PC-3 (cell line): Measurements from ENCODE around the gene ERH. TPM values are rescaled to one million over a fixed set of nuclear protein-coding genes. Genes with fewer than 3 reads are reported as not detected.

Source experiments
- ATAC-seq: fragments of 200-7000 bp; cut with Tn5 transposase; 2 replicates; pipeline ENCODE4 v1.9.1; 2020; ENCODE audit warnings: mild to moderate bottlenecking, moderate library complexity
- BruUV-seq: library from RNA; stranded (reverse); fragments of 400-500 nt; replicated peaks from 2 replicates; lab custom pipeline; 2021; lab: Mats Ljungman, UMichigan
- CTCF ChIA-PET: fragments of 300-600 bp; sonication (Branson Sonifier 250); formaldehyde crosslinking; loops from one replicate; lab custom pipeline; 2022; ENCODE audit warnings: antibody characterized with exemption; lab: Charles Lee
- POLR2A ChIA-PET: fragments of 300-600 bp; sonication (Branson Sonifier 250); formaldehyde crosslinking; loops from one replicate; lab custom pipeline; 2022; ENCODE audit warnings: antibody characterized with exemption; ENCODE audit not compliant: unreplicated experiment; lab: Charles Lee
- DNase-seq: peaks from one replicate; pipeline ENCODE4 v3.0.0-alpha.2; 2015
- H2AFZ ChIP-seq: fragments of 300-600 bp; sonication (generic); 2 replicates; pipeline ENCODE4 v1.6.0; 2016; ENCODE audit warnings: antibody characterized with exemption, low read length
- H3F3A ChIP-seq: fragments of 300-600 bp; sonication (generic); one replicate; pipeline ENCODE4 v1.6.0; 2017; ENCODE audit warnings: antibody characterized with exemption, low read length, control low read depth, mild to moderate bottlenecking; ENCODE audit not compliant: unreplicated experiment
- H3K27ac ChIP-seq: fragments of 300-600 bp; sonication (generic); 2 replicates; pipeline ENCODE4 v1.5.1; 2016; ENCODE audit warnings: mild to moderate bottlenecking, low read length
- H3K27me3 ChIP-seq: fragments of 300-600 bp; sonication (generic); 2 replicates; pipeline ENCODE4 v1.6.1; 2016; ENCODE audit warnings: low read length, mixed read lengths
- H3K36me3 ChIP-seq: fragments of 300-600 bp; sonication (generic); 2 replicates; pipeline ENCODE4 v1.6.1; 2016; ENCODE audit warnings: low read depth, mixed run types, low read length, mixed read lengths
- H3K4me1 ChIP-seq: fragments of 300-600 bp; sonication (generic); 2 replicates; pipeline ENCODE4 v1.5.1; 2016; ENCODE audit warnings: low read length; ENCODE audit not compliant: insufficient read depth
- H3K4me2 ChIP-seq: fragments of 300-600 bp; sonication (generic); 2 replicates; pipeline ENCODE4 v1.6.0; 2016; ENCODE audit warnings: low read length
- H3K4me3 ChIP-seq: fragments of 300-600 bp; sonication (generic); 2 replicates; pipeline ENCODE4 v1.5.1; 2016; ENCODE audit warnings: mild to moderate bottlenecking, low read length, mixed read lengths
- H3K79me2 ChIP-seq: fragments of 300-600 bp; sonication (generic); 2 replicates; pipeline ENCODE4 v1.6.1; 2017; ENCODE audit warnings: low read length, mixed read lengths
- H3K9ac ChIP-seq: fragments of 300-600 bp; sonication (generic); 2 replicates; pipeline ENCODE4 v1.6.0; 2016; ENCODE audit warnings: mild to moderate bottlenecking, low read length
- H3K9me2 ChIP-seq: fragments of 300-600 bp; sonication (generic); replicated peaks from 2 replicates; pipeline ENCODE4 v1.6.1; 2016; ENCODE audit warnings: mixed run types, low read length, mixed read lengths
- H3K9me3 ChIP-seq: fragments of 300-600 bp; sonication (generic); 2 replicates; pipeline ENCODE4 v1.6.1; 2016; ENCODE audit warnings: low read length, mixed read lengths
- H4K20me1 ChIP-seq: fragments of 300-600 bp; sonication (generic); 2 replicates; pipeline ENCODE4 v1.6.1; 2016; ENCODE audit warnings: low read length, mixed read lengths
- EZH2 ChIP-seq: fragments of 300-600 bp; sonication (generic); IDR thresholded peaks from one replicate; pipeline ENCODE4 v1.6.1; 2017; ENCODE audit warnings: antibody characterized with exemption, mild to moderate bottlenecking, low read length; ENCODE audit not compliant: unreplicated experiment
- EZH2phosphoT487 ChIP-seq: fragments of 300-600 bp; sonication (generic); IDR thresholded peaks from 2 replicates; pipeline ENCODE4 v1.6.1; 2018; ENCODE audit warnings: mild to moderate bottlenecking, antibody characterized with exemption, low read length, borderline replicate concordance
- intact Hi-C: fragments of 100-400 bp; cut with micrococcal nuclease; formaldehyde crosslinking; loops from 2 replicates; pipeline ENCODE4 v1.9.0; 2023
- total RNA-seq: library from RNA; depleted of rRNA; stranded (reverse); fragments of >200 nt; gene quantifications from 2 replicates; pipeline ENCODE4 v1.2.3, GENCODE V29; 2014
- TF ChIP-seq, protein P1 (sequence below): fragments of 300-600 bp; sonication (generic); conservative IDR thresholded peaks from 2 replicates; pipeline ENCODE4 v1.5.1; 2017; ENCODE audit warnings: antibody characterized with exemption, low read depth, mild to moderate bottlenecking, low read length

Gene ERH
- total RNA-seq, 1 experiment from 2014 or later: 128 TPM

- no peak overlapping the region for H3K27ac ChIP-seq
- H3K9me3 ChIP-seq: no peaks in the 10 kb centered on the region
- POLR2A ChIA-PET: no interaction called here
- TF ChIP-seq EZH2: no peak
- no peak for TF ChIP-seq EZH2phosphoT487
- TF ChIP-seq, protein P1, sequence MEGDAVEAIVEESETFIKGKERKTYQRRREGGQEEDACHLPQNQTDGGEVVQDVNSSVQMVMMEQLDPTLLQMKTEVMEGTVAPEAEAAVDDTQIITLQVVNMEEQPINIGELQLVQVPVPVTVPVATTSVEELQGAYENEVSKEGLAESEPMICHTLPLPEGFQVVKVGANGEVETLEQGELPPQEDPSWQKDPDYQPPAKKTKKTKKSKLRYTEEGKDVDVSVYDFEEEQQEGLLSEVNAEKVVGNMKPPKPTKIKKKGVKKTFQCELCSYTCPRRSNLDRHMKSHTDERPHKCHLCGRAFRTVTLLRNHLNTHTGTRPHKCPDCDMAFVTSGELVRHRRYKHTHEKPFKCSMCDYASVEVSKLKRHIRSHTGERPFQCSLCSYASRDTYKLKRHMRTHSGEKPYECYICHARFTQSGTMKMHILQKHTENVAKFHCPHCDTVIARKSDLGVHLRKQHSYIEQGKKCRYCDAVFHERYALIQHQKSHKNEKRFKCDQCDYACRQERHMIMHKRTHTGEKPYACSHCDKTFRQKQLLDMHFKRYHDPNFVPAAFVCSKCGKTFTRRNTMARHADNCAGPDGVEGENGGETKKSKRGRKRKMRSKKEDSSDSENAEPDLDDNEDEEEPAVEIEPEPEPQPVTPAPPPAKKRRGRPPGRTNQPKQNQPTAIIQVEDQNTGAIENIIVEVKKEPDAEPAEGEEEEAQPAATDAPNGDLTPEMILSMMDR: no peak
- intact Hi-C loops: loop anchor here (5.0 kb wide), 1 partner anchor 217 kb away; no protein-coding TSS in a partner anchor
- H3K4me2 ChIP-seq: no peak overlapping the region
- H3K9me2 ChIP-seq: no peaks in the 10 kb centered on the region
- H3K4me1 ChIP-seq: no peaks in the 10 kb centered on the region
- no TSS peak for BruUV-seq
- no peaks in the 10 kb centered on the region for H4K20me1 ChIP-seq
- H3K27me3 ChIP-seq: no peaks in the 10 kb centered on the region; the same call in 1 of the 2 replicates
- H3F3A ChIP-seq: no peaks in the 10 kb centered on the region
- no peak overlapping the region for H3K9ac ChIP-seq
- no peak for DNase-seq
- no peak overlapping the region for H2AFZ ChIP-seq
- H3K4me3 ChIP-seq: no peak overlapping the region
- CTCF ChIA-PET: no interaction called here
- H3K79me2 ChIP-seq: no peaks in the 10 kb centered on the region
- no peak for ATAC-seq
- H3K36me3 ChIP-seq: no peaks in the 10 kb centered on the region
These were observed 48.9 kb downstream of the ERH start for GRCh38 chr14:69349091-69349777.

- Histone ChIP-seq H3K27me3 (no peaks in the 10 kb centered on the region), H3K9me2 (no peaks in the 10 kb centered on the region), H3K4me2 (no peak overlapping the region), H3K79me2 (no peaks in the 10 kb centered on the region), H3K36me3 (no peaks in the 10 kb centered on the region), H3F3A (no peaks in the 10 kb centered on the region), H3K4me1 (no peaks in the 10 kb centered on the region), H4K20me1 (no peaks in the 10 kb centered on the region), H2AFZ (no peak overlapping the region), H3K9me3 (no peaks in the 10 kb centered on the region), H3K4me3 (no peak overlapping the region), H3K9ac (no peak overlapping the region), H3K27ac (no peak overlapping the region)
- POLR2A ChIA-PET: no interaction called here
- intact Hi-C loops: loop anchor here (1.0 to 5.0 kb wide), 2 partner anchors 104 to 214 kb away; no protein-coding TSS in a partner anchor
- ATAC-seq (peak; percentile 68), DNase-seq (peak; percentile 42)
- TF ChIP-seq EZH2phosphoT487 (no peak), EZH2 (no peak)
- TF ChIP-seq, protein P1: peak; percentile 85
- BruUV-seq: no TSS peak
- CTCF ChIA-PET: interaction anchor here (0.8 to 1.2 kb wide), 3 partner anchors 30 to 217 kb away, joined by 3 read pairs; no protein-coding TSS in a partner anchor
These were observed 51.4 kb downstream of the ERH start for GRCh38 chr14:69346710-69347109.

DNA sequence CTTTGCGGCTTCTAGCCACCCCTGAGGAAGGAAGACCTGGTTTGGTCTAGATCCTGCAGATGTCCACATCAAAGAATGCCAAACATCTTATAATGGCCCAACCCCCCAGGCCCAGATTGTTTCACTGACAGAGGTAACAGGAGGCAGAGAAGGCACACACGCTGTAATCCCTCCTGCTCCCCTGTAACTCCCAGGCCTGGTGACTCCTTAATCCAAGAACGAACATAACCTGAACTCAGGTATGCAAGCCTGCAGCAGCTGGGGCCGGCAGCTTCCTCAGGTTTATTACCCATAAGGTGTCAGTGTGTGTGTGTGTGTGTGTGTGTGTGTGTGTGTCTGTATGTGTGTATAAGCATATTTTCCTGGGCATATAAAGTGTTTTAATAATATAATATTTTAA is 52.7 kb downstream of the ERH start:
- H3K4me3 ChIP-seq: no peak overlapping the region
- H3K4me1 ChIP-seq: no peaks in the 10 kb centered on the region
- H2AFZ ChIP-seq: no peak overlapping the region
- BruUV-seq: no TSS peak
- no peaks in the 10 kb centered on the region for H3K9me3 ChIP-seq
- TF ChIP-seq EZH2phosphoT487 (no peak), EZH2 (no peak)
- TF ChIP-seq, protein P1: no peak
- H3K4me2 ChIP-seq: no peak overlapping the region
- H3K27me3 ChIP-seq: no peaks in the 10 kb centered on the region
- DNase-seq: no peak
- H3K79me2 ChIP-seq: no peaks in the 10 kb centered on the region
- H3K9me2 ChIP-seq: no peaks in the 10 kb centered on the region
- CTCF ChIA-PET: interaction anchor here (0.5 to 1.1 kb wide), 3 partner anchors 99 to 132 kb away, joined by 3 to 4 read pairs (median 3); no protein-coding TSS in a partner anchor
- no peaks in the 10 kb centered on the region for H4K20me1 ChIP-seq
- intact Hi-C loops: loop anchor here (5.0 kb wide), 1 partner anchor 213 kb away; no protein-coding TSS in a partner anchor
- POLR2A ChIA-PET: no interaction called here
- no peaks in the 10 kb centered on the region for H3K36me3 ChIP-seq
- no peak for ATAC-seq
- no peak overlapping the region for H3K27ac ChIP-seq
- H3F3A ChIP-seq: no peaks in the 10 kb centered on the region
- H3K9ac ChIP-seq: no peak overlapping the region
